Measurements from ENCODE around the gene ARSK. TPM values are rescaled to one million over a fixed set of nuclear protein-coding genes. Genes with fewer than 3 reads are reported as not detected.

ARSK gene

DNA sequence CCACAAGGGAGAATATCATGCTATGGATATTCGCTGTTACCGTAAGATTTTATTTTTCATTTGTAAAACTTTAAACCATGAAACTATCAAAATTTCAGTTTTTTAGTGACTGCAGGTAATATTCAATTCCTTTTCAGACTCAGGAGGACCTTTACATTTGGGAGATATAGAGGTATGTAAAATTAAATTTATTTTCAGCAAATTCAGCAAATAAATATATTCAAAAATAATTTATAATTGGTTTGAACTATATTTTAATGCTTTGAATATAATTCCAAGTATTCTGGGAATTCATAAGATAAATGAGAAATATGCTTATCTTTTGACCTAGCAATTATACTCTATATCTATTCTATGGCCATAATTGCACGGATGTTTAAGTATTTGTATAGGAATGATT lies 99.3 kb downstream of the ARSK start:
- H2AK5ac ChIP-seq (ENCODE audit: low read length) = no peak overlapping the region
- H3K79me1 ChIP-seq (ENCODE audit: low read length) = no peaks in the 10 kb centered on the region
- no peak overlapping the region for H2BK5ac ChIP-seq (ENCODE audit: low read length)
- no peaks in the 10 kb centered on the region for H3K79me2 ChIP-seq (ENCODE audit: control insufficient read depth, insufficient read depth, low read length)
- WGBS (ENCODE audit: extremely low coverage, insufficient coverage, low lambda C conversion rate) = no CpG with 5 or more reads among the region's 3 CpGs
- no peak for DNase-seq
- H3K9ac ChIP-seq (ENCODE audit: low read length) = no peak overlapping the region
- H3K56ac ChIP-seq (ENCODE audit: low read length) = no peak overlapping the region
- H3K23ac ChIP-seq (ENCODE audit: low read length) = no peak overlapping the region
- H3K4me2 ChIP-seq (ENCODE audit: low read length) = no peak overlapping the region
- no peak overlapping the region for H2BK120ac ChIP-seq (ENCODE audit: low read depth, low read length)
- no peak overlapping the region for H2BK15ac ChIP-seq (replicated peaks; ENCODE audit: low read depth)
- no peak overlapping the region for H3K27ac ChIP-seq (ENCODE audit: low read depth, low read length)
- no peaks in the 10 kb centered on the region for H3K36me3 ChIP-seq (ENCODE audit: control insufficient read depth, insufficient read depth, low read length)
- H4K8ac ChIP-seq (ENCODE audit: low read depth, low read length) = no peak overlapping the region
- no peaks in the 10 kb centered on the region for H3K27me3 ChIP-seq (ENCODE audit: insufficient read depth, low read length, poor library complexity)
- H3K18ac ChIP-seq (ENCODE audit: low read length) = no peak overlapping the region
- H3K4me3 ChIP-seq (ENCODE audit: low read length) = no peak overlapping the region
- H4K5ac ChIP-seq (ENCODE audit: low read length) = no peak overlapping the region
- no peak overlapping the region for H3K4ac ChIP-seq (ENCODE audit: low read depth, low read length)
- H3K4me1 ChIP-seq (ENCODE audit: control insufficient read depth, low read depth, low read length) = no peaks in the 10 kb centered on the region

Small RNA genes within 50 kb of the gene (small RNA-seq; reads per million reads assigned to genes)
- not detected for gene RNU6-308P (ENCODE audit: insufficient read depth)

Data from mesendoderm (in vitro differentiated cells).